Mesenchymal stem cell (in vitro differentiated cells and primary cell): ENCODE measurements around the gene FKBP11.

Source experiments
- DNase-seq: peaks from one replicate; pipeline ENCODE4 v3.0.0-alpha.2; 2013
- H2AFZ ChIP-seq: one replicate; pipeline ENCODE4 v1.6.1; 2013; ENCODE audit warnings: low read depth, mild to moderate bottlenecking, control low read depth, inconsistent platforms, low read length, moderate library complexity
- H2AK5ac ChIP-seq: 2 replicates; pipeline ENCODE4 v1.6.1; 2013; ENCODE audit warnings: low read length, moderate library complexity, mild to moderate bottlenecking, inconsistent platforms; ENCODE audit not compliant: severe bottlenecking
- H2BK120ac ChIP-seq: one replicate; pipeline ENCODE4 v1.6.1; 2013; ENCODE audit warnings: low read depth, mild to moderate bottlenecking, inconsistent platforms, low read length, moderate library complexity
- H2BK12ac ChIP-seq, 2 experiments: one replicate each; pipeline ENCODE4 v1.6.1; 2013; ENCODE audit warnings: inconsistent platforms in 2 of 2, low read length in 2 of 2, mild to moderate bottlenecking in 2 of 2, moderate library complexity in 2 of 2, control low read depth in 1 of 2
- H2BK15ac ChIP-seq: one replicate; pipeline ENCODE4 v1.6.1; 2013; ENCODE audit warnings: mild to moderate bottlenecking, low read depth, inconsistent platforms; ENCODE audit not compliant: poor library complexity, severe bottlenecking
- H2BK5ac ChIP-seq: 2 replicates; pipeline ENCODE4 v1.6.1; 2013; ENCODE audit warnings: low read depth, mild to moderate bottlenecking, low read length, control low read depth, inconsistent platforms; ENCODE audit not compliant: poor library complexity, severe bottlenecking
- H3K14ac ChIP-seq, 2 experiments: one replicate each; pipeline ENCODE4 v1.6.1; 2013; ENCODE audit warnings: inconsistent platforms in 2 of 2, low read length in 2 of 2, control low read depth in 1 of 2, mild to moderate bottlenecking in 1 of 2, moderate library complexity in 1 of 2
- H3K18ac ChIP-seq, 2 experiments: one replicate each; pipeline ENCODE4 v1.6.1; 2013; ENCODE audit warnings: inconsistent platforms in 2 of 2, low read length in 2 of 2, control low read depth in 1 of 2, low read depth in 1 of 2, mild to moderate bottlenecking in 1 of 2
- H3K23ac ChIP-seq, 2 experiments: one replicate each; pipeline ENCODE4 v1.6.1; 2013; ENCODE audit warnings: inconsistent platforms in 2 of 2, low read length in 2 of 2, mild to moderate bottlenecking in 2 of 2, moderate library complexity in 2 of 2, control low read depth in 1 of 2
- H3K27ac ChIP-seq: 2 replicates; pipeline ENCODE4 v1.5.1; 2013; ENCODE audit warnings: mild to moderate bottlenecking, moderate library complexity, low read length, control low read depth, inconsistent platforms; ENCODE audit not compliant: poor library complexity, severe bottlenecking
- H3K27me3 ChIP-seq, 2 experiments: 2 replicates each; pipeline versions ENCODE4 v1.6.1 to v1.7.0; 2013; ENCODE audit warnings: low read length in 2 of 2, mild to moderate bottlenecking in 2 of 2, moderate library complexity in 2 of 2, control low read depth in 1 of 2, inconsistent platforms in 1 of 2; ENCODE audit not compliant: control insufficient read depth in 1 of 2, insufficient read depth in 1 of 2
- H3K36me3 ChIP-seq, 2 experiments: 2 replicates each; pipeline versions ENCODE4 v1.6.1 to v1.7.0; 2013; ENCODE audit warnings: low read length in 2 of 2, control low read depth in 1 of 2, inconsistent platforms in 1 of 2, low read depth in 1 of 2, mild to moderate bottlenecking in 1 of 2; ENCODE audit not compliant: insufficient read depth in 2 of 2, control insufficient read depth in 1 of 2
- H3K4ac ChIP-seq, 2 experiments: one replicate each; pipeline ENCODE4 v1.6.1; 2013; ENCODE audit warnings: inconsistent platforms in 2 of 2, low read length in 2 of 2, mild to moderate bottlenecking in 2 of 2, moderate library complexity in 2 of 2, control low read depth in 1 of 2, low read depth in 1 of 2
- H3K4me1 ChIP-seq: 2 replicates; pipeline ENCODE4 v1.6.1; 2013; ENCODE audit warnings: low read depth, low read length, control low read depth; ENCODE audit not compliant: control insufficient read depth, insufficient read depth
- H3K4me2 ChIP-seq: 2 replicates; pipeline ENCODE4 v1.6.1; 2013; ENCODE audit warnings: low read length, mild to moderate bottlenecking, inconsistent platforms; ENCODE audit not compliant: poor library complexity, severe bottlenecking
- H3K4me3 ChIP-seq, 2 experiments: 2 replicates each; pipeline versions ENCODE4 v1.5.1 to v1.7.0; 2013; ENCODE audit warnings: low read length in 2 of 2, mild to moderate bottlenecking in 2 of 2, control low read depth in 1 of 2, low read depth in 1 of 2; ENCODE audit not compliant: insufficient read depth in 1 of 2
- H3K79me1 ChIP-seq: replicated peaks from 2 replicates; pipeline ENCODE4 v1.6.1; 2013; ENCODE audit warnings: mild to moderate bottlenecking, control low read depth, low read length, inconsistent platforms; ENCODE audit not compliant: poor library complexity, severe bottlenecking
- H3K9ac ChIP-seq: 2 replicates; pipeline ENCODE4 v1.7.0; 2013; ENCODE audit warnings: mild to moderate bottlenecking, low read length, moderate library complexity
- H3K9me3 ChIP-seq: 2 replicates; pipeline ENCODE4 v1.7.0; 2013; ENCODE audit warnings: mild to moderate bottlenecking, low read length; ENCODE audit not compliant: control insufficient read depth
- H4K8ac ChIP-seq: one replicate; pipeline ENCODE4 v1.6.1; 2013; ENCODE audit warnings: inconsistent platforms, mild to moderate bottlenecking, low read length, moderate library complexity
- H4K91ac ChIP-seq: one replicate; pipeline ENCODE4 v1.6.1; 2013; ENCODE audit warnings: mild to moderate bottlenecking, low read length, inconsistent platforms
- WGBS: methylation state at CpG from one replicate; pipeline ENCODE4 v1.1.7; 2013; ENCODE audit warnings: mixed read lengths; 5-methylcytosine and 5-hydroxymethylcytosine counted together

The FKBP11 gene

DNA sequence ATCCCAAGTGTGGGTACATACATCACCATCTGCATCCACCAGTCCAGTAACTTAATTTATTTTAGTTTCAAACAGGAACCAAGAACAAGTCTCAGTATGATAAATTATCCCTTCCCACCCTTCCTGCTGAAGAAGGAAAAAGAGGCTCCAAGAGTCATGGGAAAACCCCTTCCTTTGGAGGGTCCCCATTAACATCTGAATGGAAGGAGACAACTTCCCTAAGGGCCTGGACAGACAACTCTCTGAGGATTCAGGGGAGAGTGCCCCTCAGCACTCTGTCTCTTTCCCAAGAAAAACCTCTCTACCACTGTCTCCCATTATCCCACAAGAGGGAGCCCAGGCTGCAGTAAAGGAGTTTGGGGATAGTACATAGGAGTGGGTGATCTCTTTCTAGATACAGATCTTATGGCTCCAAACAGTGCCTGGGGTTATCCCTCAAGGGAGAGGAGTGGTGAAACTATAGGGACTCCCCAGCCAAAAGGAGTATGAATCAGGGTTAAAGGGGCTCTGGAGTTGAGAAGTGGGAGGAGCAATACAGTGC is 40.1 kb upstream of the FKBP11 start:
- no peak overlapping the region for H2AFZ ChIP-seq

DNA sequence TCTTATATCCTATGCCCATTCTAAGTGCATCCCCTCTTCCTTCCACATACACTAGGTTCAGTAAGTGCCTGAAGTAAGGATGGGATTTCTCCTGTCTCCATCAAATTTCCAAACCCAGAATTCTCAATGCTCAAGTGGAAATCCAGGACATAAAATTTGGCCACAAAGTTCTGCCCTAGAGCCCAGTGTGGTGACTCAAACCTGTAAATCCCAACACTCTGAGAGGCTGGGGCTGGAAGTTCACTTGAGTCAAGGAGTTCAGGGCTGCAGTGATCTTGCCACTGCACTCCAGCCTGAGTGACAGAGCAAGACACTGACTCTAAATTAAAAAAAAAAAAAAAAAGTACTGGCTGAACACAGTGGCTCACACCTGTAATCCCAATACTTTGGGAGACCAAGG is 36.5 kb upstream of the FKBP11 start:
- no peak overlapping the region for H2AFZ ChIP-seq
- DNase-seq: no peak
- H3K14ac ChIP-seq: no peak overlapping the region
- no peak overlapping the region for H3K4ac ChIP-seq
- H3K9ac ChIP-seq: no peak overlapping the region
- H3K23ac ChIP-seq: no peak overlapping the region
- no peak overlapping the region for H2BK12ac ChIP-seq
- no peak overlapping the region for H2BK5ac ChIP-seq
- H4K8ac ChIP-seq: no peak overlapping the region
- H3K4me3 ChIP-seq: no peak overlapping the region
- no peak overlapping the region for H2AK5ac ChIP-seq
- H3K27me3 ChIP-seq: peaks cover 34% of the 10 kb centered on the region in 2 experiments
- no peak overlapping the region for H2BK15ac ChIP-seq
- no peak overlapping the region for H2BK120ac ChIP-seq
- H3K27ac ChIP-seq: no peak overlapping the region
- H4K91ac ChIP-seq: no peak overlapping the region
- H3K4me1 ChIP-seq: peaks cover 3% of the 10 kb centered on the region
- H3K18ac ChIP-seq: no peak overlapping the region
- H3K79me1 ChIP-seq: no peaks in the 10 kb centered on the region
- no peaks in the 10 kb centered on the region for H3K36me3 ChIP-seq
- H3K4me2 ChIP-seq: no peak overlapping the region
- H3K9me3 ChIP-seq: no peaks in the 10 kb centered on the region

More for the DNA sequence above, 40.1 kb upstream of the FKBP11 start:
- Histone ChIP-seq H3K9ac (no peak overlapping the region), H3K27ac (no peak overlapping the region), H3K23ac (no peak overlapping the region), H3K9me3 (no peaks in the 10 kb centered on the region), H2BK120ac (no peak overlapping the region), H4K8ac (no peak overlapping the region), H3K4me3 (no peak overlapping the region), H3K14ac (no peak overlapping the region), H3K27me3 (peaks cover 63% of the 10 kb centered on the region in 2 experiments), H3K36me3 (no peaks in the 10 kb centered on the region), H2BK15ac (no peak overlapping the region), H4K91ac (no peak overlapping the region), H3K4me1 (peaks cover 19% of the 10 kb centered on the region), H3K18ac (no peak overlapping the region), H2BK5ac (no peak overlapping the region), H2BK12ac (no peak overlapping the region), H2AK5ac (no peak overlapping the region), H3K4me2 (no peak overlapping the region), H3K4ac (no peak overlapping the region), H3K79me1 (no peaks in the 10 kb centered on the region)
- peak; percentile 48 for DNase-seq

DNA sequence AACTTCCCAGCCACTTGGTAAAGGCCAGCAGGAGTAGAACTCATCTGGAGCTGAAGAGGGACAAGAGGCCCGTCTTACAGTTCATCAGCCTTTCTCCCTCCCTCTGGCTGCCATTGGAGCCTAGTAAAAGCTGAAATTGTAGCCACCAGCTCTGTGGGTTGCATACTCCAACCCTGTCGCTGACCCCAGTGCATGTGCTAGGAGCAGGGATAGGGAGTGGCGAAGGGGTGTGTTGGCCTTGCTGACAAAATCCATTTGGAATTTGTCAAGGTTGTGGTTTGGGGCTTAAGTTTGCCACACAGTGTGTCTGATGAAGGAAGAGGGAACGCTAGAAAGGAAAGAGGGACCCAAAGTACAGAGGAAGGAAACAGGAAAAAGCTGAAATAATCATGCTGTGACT is 36.0 kb upstream of the FKBP11 start:
- Histone ChIP-seq H3K18ac (no peak overlapping the region), H3K36me3 (no peaks in the 10 kb centered on the region), H3K79me1 (no peaks in the 10 kb centered on the region), H3K27me3 (peaks cover 29 to 30% of the 10 kb centered on the region in 2 experiments), H3K14ac (no peak overlapping the region), H2AFZ (no peak overlapping the region), H3K4me3 (no peak overlapping the region), H2BK12ac (no peak overlapping the region), H3K4me1 (peaks cover 3% of the 10 kb centered on the region), H4K8ac (no peak overlapping the region), H3K4me2 (no peak overlapping the region), H3K9ac (no peak overlapping the region), H3K23ac (no peak overlapping the region), H2BK5ac (no peak overlapping the region), H2BK15ac (no peak overlapping the region), H2BK120ac (no peak overlapping the region), H4K91ac (no peak overlapping the region), H3K4ac (no peak overlapping the region), H3K27ac (no peak overlapping the region), H3K9me3 (no peaks in the 10 kb centered on the region), H2AK5ac (no peak overlapping the region)
- DNase-seq: no peak
- 47% methylated on average over 4 of the region's 4 CpGs for WGBS

DNA sequence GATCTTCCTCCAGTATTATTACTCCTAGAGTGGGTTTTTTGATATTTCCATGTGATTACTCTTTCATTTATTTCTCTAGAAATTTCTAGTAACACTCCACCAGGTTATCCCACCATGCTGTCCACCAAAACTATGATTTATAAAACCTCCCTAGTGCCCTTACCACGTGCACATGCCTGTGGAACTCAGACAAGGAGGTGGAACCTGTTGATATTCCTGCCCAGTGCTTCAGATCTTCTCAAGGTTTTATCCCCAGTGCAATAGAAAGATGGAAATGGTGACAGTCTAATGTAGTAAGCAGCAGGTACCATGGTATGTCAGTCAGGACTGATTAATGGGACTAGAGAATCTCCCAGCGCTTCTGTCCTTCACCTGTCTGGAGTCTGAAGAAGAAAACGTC is 35.5 kb upstream of the FKBP11 start:
- Histone ChIP-seq H3K9ac (no peak overlapping the region), H3K14ac (no peak overlapping the region), H3K4me2 (no peak overlapping the region), H3K23ac (no peak overlapping the region), H3K27me3 (peaks cover 24 to 25% of the 10 kb centered on the region in 2 experiments), H3K27ac (no peak overlapping the region), H2BK5ac (no peak overlapping the region), H3K4me1 (peaks cover 4% of the 10 kb centered on the region), H2AK5ac (no peak overlapping the region), H4K8ac (no peak overlapping the region), H2BK15ac (no peak overlapping the region), H4K91ac (no peak overlapping the region), H3K9me3 (no peaks in the 10 kb centered on the region), H2AFZ (no peak overlapping the region), H3K4me3 (no peak overlapping the region), H2BK12ac (no peak overlapping the region), H3K4ac (no peak overlapping the region), H3K79me1 (no peaks in the 10 kb centered on the region), H2BK120ac (no peak overlapping the region), H3K18ac (no peak overlapping the region), H3K36me3 (no peaks in the 10 kb centered on the region)
- WGBS: 71% methylated on average over 3 of the region's 3 CpGs
- DNase-seq: no peak
